ENCODE data around the gene CD44.
"Not testable (repeated sequence)": the region's sequence is repeated elsewhere in the genome, so short reads cannot be mapped to it uniquely, and the experiment has no call there.

Gene CD44

DNA sequence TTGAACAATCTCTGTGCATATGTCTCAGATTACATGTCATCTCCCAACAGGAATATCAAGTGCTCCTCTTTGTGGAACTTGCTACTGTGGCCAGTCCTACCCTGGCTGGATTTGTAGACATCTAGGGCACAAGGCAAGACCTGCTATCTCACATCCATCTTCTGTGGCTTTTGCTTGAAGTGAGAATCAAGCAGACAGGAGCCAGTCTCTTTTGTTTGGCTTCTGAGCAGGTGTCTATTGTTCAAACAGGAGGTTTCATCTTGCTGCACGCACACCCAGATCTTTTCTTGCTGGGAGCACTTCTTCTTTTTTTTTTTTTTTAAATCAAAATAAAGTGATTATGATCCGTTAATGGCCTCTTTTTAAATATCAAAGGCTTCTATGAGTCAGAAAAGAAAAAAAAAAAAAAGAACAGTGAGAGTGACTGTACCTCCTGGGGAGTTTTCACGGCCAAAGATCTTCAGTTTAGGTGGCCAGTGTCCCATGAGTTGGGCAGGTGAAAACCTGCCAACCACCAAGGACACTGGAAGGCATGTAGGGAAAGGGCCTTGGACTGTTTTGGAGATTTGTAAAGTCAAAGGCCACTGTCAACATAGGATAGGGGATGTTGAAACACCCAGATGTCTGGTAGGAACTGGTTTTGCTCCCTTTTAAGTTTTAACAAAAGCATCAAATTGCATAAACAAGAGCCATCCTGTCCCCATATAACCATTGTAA is 78.1 kb downstream of the CD44 start:
- peak in 4 of 5 donors; percentile 13 to 33 (median 20) for DNase-seq

DNA sequence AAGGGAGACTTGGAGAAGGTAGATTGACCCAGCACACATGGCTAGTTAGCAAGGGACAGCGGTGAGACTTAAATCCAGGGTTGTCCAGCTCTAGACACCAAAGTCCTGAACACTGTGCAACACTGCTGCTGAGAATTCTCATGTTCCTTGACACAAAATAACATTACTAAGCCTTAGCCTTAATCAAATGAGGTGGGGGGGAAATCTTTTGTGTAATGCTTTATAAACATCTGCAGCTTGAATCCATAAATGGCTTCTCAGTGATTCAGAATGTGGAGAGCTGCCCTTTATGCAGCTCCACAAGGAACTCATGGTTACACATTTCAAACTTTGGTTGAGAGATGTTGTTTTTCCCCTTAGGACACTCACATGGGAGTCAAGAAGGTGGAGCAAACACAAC is 80.0 kb downstream of the CD44 start:
- DNase-seq = no peak

DNA sequence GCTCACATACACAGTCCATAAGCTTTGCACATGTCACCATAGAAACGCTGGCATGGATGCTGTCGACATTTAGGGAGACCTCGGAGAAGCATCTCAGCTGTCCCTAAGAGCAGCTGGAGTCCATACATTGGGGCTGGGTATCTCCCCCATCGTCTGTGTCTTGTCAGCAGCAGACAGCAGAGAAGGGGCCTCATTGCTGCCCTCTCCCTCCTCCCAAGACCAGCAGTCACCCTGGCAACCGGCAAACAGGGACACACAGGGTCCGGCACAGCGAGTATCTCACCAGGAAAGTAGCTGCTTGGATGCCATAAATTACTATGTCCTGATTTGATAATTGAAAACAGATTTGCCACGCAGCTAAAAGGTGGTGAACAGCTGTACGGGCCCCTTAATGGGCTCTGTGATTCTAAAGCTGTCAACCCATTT is 84.4 kb downstream of the CD44 start:
- DNase-seq = no peak

DNA sequence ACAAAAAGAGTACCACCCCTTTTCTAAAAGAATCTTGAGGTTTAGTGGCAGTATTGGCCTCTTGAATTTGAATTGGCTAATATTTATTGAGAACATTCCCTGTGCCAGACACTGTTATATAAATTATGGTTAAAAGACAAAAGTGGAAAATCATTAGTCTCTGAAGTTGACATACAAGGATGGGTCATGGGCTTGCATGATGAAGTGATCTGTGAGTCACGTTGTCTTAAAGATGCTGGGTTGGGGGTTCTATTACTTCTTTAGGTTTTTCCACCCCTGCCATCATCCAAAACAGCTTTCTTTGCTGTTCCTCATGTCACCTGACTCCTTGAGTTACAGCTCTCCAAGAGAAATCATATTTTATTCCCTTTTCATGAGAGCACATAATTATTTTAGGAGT is 85.0 kb downstream of the CD44 start:
- no peak for DNase-seq

DNA sequence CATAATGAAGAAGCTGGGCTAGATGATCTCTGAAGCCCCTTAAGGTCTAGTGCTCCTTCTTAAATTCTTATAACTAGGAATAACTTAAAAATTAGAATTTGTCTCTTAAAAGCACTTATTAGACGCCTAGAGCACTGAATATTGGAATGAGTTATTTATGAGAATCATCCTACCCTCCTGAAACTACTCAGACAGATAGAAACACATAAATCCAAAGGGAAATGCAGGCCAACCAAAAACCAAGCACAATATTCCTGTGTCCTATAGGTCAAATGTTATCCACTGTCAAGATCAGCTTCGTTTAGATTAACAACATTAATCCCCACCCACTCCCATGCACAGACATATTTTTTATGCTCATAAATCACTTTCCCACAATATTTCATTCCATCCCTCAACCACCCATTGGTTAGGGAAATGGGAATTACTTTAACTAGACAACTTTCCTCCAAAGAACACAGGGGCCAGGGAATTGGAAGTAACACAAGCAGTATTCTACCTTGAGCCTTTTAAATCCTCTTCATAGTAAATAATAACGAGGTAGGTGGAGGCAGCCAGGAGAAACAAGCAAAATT is 87.1 kb downstream of the CD44 start:
- DNase-seq = no peak

DNA sequence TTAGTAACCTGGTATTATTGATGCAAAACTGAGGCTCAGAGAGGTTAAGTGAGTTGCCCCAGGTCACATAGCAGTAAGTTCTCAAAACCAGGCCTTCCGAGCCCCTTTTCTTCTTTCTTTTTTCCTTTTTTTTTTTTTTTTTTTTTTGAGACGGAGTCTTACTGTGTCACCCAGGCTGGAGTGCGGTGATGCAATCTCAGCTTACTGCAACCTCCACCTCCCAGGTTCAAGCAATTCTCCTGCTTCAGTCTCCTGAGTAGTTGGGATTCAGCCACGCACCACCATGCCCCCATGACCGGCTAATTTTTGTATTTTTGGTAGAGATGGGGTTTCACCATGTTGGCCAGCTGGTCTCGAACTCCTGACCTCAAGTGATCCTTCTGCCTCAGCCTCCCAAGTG is 87.8 kb downstream of the CD44 start:
- DNase-seq = not testable (repeated sequence)

DNA sequence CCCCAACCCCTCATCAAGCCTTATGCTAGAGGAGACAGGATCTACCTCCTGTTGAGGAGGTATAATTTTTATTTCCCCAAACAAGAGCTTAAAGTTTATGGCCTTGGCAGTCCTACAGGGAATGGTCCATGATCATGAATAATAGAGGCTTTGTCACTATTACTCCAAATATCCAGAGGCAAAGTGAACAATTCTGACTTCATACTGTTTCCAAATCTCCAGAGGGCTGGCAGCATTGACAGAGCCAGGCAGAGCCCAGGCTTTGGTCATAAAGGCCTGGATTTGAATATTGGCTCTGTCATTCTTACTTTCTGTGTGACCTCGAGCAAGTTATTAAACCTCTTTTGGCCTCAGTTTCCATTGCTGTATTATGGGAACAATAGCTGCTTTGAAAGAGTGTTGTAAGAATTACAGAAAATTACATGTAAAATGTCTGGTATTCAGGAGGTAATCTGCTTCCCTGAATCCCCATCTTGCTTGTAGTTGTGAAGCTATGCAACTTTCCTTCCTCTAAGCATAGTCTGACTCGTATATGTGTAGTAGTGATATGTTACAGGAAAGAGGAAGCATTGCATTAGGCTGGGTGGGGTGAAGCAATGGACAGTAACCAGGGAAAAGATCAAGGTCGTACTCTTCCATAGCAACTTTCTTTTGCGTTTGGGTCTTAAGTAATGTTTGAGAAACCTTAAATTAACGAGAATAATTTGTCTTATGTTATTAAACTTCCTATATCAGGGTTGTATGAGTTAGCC is 88.8 kb downstream of the CD44 start:
- DNase-seq = no peak

DNA sequence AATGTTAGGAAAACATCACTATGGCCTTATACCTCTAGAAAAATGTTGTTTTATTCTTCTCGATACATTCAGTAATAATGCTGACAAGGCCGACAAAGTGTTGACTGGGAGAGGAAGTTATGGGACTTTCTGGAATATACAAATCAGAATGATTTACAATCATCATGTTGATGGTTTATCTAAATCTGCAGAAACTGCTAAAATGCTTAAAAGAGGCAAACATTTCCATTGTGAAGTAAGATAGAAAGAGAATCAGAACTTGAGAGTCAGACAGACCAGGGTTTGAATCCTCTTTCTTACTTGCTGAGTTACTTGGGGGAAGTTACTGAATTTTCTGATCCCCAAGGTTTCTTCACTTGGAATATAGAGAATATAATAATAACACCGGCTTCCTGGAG is 89.4 kb downstream of the CD44 start:
- DNase-seq = no peak

DNA sequence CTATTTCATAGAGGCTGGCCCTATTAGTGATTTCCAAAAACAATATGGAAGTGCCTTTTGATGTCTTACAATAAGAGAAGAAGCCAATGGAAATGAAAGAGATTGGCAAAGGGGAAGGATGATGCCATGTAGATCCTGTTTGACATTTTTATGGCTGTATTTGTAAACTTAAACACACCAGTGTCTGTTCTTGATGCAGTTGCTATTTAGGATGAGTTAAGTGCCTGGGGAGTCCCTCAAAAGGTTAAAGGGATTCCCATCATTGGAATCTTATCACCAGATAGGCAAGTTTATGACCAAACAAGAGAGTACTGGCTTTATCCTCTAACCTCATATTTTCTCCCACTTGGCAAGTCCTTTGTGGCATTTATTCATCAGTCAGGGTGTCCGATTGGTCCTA is 91.4 kb downstream of the CD44 start:
- DNase-seq = no peak

DNA sequence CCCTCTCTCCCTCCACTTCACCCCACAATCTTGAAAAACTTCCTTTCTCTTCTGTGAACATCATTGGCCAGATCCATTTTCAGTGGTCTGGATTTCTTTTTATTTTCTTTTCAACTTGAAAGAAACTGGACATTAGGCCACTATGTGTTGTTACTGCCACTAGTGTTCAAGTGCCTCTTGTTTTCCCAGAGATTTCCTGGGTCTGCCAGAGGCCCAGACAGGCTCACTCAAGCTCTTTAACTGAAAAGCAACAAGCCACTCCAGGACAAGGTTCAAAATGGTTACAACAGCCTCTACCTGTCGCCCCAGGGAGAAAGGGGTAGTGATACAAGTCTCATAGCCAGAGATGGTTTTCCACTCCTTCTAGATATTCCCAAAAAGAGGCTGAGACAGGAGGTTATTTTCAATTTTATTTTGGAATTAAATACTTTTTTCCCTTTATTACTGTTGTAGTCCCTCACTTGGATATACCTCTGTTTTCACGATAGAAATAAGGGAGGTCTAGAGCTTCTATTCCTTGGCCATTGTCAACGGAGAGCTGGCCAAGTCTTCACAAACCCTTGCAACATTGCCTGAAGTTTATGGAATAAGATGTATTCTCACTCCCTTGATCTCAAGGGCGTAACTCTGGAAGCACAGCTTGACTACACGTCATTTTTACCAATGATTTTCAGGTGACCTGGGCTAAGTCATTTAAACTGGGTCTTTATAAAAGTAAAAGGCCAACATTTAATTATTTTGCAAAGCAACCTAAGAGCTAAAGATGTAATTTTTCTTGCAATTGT is 92.3 kb downstream of the CD44 start:
- DNase-seq = no peak

DNA sequence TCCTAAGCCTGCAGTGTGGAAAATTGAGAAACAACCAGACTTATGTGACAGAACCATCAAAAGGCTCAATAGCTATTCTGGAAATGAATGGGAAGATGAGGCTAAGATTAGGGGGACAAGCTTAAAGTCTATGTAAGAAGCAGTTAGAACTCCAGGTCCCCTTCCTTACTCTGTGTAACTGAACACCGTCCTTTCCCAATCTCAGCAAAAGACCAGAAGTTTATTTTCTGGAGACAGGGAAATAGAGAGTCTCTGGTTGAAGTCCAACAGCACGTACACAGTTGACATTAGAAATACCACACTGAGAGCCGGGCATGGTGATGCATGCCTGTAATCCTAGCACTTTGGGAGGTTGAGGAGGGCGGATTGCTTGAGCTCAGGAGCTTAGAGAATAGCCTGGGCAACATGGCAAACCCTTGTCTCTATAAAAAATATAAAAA is 93.9 kb downstream of the CD44 start:
- no peak for DNase-seq

DNA sequence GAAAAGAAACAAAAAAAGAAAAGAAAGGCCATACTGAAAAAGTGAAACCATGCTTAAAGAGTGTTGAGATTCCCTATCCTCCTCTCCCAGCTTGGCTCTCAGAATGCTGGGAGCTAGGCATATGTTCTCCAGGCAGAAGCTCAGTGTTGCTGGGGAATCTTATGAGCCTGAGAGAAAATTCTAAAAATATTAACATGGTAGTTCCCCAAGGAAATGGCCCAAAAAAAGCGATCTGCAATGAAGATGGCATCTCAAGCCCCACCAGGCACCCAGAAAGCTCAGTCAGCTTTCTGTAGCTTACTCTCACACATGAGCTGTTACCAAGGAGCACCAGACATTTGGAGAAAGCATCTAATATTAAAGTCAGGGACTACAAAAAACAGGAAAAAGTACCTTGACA is 94.5 kb downstream of the CD44 start:
- DNase-seq = no peak

DNA sequence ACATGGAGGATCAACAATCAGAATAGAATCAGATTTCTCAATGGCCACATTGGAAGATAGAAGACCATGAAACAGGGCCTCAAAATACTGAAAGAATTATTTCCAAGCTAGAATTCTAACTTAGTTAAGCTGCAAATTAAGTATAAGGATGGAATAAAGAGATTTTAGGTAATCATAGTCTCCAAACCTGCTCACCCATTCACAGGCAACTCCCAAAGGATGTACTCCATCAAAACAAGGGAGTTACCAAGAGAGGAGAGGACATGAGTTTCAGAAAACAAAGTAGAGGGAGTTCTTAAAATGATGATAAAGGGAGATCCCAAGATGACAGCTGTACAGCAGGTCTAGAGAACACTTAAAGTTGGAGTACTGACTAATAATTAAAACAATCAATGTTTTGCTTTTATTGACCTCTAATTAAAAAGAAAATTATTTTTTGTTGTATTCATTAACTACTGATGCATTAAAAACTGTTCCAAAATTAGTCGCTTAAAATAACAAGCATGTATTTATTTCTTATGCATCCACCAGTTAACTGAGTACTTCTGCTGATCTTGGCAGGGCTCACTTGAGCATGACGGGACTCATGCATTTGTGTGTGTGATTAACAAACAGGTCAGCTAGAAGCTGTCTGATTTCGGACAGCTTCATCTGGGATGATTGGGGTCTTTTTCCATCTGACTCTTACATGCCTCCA is 95.6 kb downstream of the CD44 start:
- no peak for DNase-seq

DNA sequence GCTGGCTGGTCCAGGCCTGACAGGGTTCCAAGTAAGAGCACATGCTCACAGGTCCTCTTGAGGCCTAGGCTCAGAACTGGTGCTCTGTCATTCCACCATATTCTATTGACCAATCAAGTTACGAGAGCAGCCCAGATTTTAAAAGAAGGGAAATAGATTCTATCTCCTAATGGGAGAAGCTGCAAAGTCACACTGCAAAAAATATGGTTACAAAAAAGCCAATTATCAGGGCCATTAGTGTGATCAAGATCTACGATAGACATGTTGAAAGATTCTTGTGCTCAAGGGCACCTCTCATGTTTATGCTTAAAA is 96.1 kb downstream of the CD44 start:
- DNase-seq = no peak

DNA sequence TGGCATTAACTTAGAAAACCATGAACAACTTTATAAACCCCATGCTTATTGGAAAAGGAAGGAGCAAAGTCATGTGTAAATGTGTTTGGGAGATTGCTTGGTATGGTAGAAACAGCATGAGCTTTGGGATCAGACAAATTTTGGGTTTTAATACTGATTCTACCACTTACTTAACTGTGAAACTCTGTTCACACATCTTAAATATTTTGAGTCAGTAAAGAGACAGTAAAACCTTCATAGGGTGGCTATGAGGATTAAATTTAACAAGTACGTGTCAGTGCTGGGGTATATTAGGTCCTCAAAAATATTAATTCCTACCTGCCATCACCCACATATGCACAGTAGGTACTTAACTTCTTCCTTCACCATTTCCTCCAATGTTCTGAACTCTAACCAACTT is 96.5 kb downstream of the CD44 start:
- DNase-seq = no peak

DNA sequence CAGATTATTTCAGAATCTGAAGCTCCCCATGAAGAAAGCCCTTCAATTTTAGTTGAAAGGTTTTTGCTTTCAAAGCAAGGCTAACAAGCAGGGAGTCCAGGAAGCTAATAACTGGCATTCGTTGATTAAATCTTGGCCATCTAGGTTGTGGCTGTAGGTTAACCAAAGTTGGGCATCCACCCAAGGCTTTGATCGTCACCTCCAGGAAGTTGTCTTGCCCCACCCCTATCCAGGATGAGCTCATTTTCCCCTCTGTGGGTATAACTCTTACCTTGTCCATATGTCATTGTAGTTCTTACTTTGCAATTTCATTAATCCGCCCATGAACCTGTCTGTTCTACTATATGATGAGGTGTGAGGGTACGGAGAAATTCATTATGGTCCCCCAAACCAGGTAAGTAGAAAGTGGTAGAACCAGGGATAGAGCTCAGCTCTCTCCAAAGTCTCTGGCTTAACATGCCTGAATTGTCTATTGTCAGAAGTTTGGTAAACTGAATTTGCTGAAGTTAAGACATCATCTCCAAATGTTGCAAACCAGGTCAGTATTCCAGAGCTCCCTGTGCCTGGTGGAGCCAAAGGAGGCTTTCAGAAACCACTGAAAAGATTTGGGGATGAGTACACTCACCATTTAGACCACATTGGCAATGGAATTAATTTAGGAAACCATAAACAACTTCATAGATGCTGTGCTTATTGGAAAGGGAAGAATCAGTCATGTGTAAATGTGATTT is 97.1 kb downstream of the CD44 start:
- peak; percentile 37 to 86 (median 54) for DNase-seq

DNA sequence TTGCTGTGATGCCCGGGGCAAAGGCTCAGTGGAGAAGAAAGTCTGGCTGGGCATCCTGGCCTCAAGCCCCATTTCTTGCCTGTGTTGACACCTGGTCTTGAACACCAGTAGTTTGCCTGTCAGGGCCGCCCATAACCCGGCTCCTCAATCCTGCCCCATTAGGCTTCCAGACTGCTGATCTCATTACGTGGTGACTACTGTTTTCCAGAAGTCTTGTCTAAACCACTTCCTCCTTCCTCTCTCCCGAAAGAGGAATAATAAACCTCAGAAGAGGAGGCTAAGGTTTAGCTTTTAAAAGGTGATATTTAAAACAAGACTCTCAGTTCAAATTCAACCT is 97.7 kb downstream of the CD44 start:
- DNase-seq = no peak

DNA sequence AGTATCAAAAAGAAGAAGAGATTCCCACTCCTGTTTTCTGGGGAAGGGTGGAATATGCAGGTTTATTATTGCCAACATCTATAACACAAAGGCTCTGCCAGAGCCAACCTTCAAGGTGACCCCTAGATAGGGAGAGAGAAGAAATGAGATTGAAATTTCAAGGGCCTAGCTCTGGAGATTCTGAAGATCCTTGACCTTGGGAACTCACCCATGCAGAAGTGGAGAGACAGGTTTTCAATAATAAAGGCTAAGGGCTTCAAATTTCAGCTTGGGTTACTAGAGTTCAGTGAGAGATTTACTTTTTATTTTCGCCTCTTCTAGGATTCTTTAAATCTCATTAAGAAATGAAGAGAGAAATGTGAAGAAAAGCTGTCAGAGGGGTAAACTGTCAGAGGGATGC is 98.4 kb downstream of the CD44 start:
- no peak for DNase-seq

DNA sequence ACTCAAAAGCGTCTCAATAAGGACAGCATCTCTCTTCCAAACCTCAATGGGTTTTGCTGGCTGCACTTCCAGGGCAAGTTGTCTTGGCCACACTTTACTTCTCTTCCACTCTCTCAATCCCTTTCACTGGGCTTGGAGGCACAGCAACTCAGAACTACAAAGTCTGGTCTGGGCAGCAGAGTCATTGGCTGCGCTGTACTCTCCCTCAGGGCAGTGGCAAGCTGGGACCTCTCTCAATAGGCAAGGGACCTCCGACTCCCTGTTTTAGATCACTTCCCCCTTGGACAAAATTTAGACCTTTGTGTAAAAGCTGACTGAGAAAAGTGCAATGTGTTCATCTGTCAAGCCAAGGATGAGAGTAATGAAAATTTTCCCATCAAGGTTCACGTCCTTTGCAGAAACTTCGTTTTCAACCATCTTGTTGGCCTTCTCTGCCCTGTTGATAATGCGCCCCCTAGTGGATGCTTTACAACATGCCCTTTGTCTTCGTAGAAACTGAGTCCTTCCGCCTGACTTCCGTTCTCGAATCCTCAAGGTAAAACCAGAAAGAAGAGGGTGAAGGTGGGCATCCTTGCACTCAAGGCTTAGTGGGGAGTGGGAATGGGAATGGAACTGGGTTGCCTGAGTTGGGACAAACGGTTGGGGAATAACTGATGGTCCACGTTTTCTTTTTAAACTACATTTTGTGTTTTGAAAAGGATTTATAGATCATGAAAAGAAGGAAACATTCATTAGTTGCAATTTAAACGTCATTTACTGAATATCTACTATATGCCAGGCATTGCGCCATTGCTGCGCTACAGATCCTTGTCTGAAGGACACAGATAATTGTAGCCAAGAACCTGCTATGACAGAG is 99.1 kb downstream of the CD44 start:
- DNase-seq = peak in 4 of 5 donors; percentile 18 to 76 (median 38)

DNA sequence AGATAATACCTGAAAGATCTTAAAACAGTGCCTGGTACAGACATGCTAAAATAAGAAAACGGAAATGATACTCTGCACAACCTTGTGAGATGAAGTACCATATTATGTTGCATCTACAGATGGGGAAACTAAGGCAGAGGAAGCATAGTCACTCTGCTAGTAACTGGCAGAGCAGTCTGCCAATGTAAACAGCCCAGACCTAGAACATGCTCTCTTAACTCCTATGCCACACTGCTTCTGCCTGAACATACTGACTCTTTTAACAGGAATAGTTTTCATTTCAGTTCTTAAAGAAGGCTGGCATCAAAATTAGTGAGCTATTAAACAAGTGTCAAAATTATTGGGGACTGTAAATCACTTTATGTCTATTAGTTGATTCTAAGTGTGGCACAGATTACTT is 99.9 kb downstream of the CD44 start:
- no peak for DNase-seq

DNA sequence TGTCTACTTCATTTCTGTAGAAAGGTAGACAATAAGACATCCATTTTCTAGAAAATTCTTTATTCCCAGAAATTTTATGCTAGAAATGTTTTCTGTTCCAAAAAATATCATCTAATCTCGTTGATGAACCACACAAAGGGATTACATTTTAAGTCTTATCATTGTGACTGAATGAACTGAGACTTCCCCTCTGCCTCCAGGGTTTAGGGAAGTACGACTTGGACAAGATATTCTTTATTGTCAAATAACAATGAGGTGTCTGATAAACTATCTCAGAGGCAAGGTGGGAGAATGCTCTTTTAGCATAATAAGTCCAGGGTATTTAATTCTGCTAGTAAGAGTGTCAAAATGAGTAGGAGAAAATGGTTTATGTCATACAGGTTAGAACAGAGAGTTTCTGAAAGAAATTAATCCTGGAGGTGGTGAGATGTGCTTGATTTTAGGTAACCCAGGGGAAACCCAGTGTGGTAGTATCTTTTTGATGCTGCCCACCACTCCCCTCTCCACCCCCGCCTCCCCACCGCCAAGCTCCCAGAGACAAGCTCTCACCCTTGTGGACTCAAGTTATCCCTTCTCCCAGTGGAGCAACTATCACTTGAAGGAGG is 100.6 kb downstream of the CD44 start:
- no peak for DNase-seq

Data from T-helper 1 cell (primary cell).